Stomach (tissue), 4 donors: ENCODE measurements around the gene SCFD2.

ENCODE experiments used
- CTCF ChIP-seq, 7 experiments: fragments of 450-650 bp in 4 of 7; fragments of 200-600 bp in 3 of 7; sonication (generic) in 3 of 7; IDR thresholded peaks; one replicate each; pipeline ENCODE4 v1.5.1; 2016 to 2019; ENCODE audit warnings: antibody characterized with exemption in 7 of 7, control low read depth in 2 of 7, mild to moderate bottlenecking in 1 of 7
- POLR2A ChIP-seq, 4 donors: fragments of 450-650 bp; IDR thresholded peaks; one replicate each; pipeline ENCODE4 v1.6.1; 2016; ENCODE audit warnings: antibody characterized with exemption in 4 of 4, control low read depth in 2 of 4, mild to moderate bottlenecking in 1 of 4, moderate library complexity in 1 of 4

GRCh38 chr4:53161051-53161786, 204.6 kb downstream of the SCFD2 start:
- TF ChIP-seq POLR2A (IDR thresholded peaks at IDR 0.05): no peak
- TF ChIP-seq CTCF (IDR thresholded peaks at IDR 0.05): no peak
